GM18951 (cell line): Measurements from ENCODE around the gene CELF2.

Experiments used
- POLR2A ChIP-seq: IDR thresholded peaks from 4 replicates; pipeline ENCODE4 v1.6.1; 2011; ENCODE audit warnings: mild to moderate bottlenecking; ENCODE audit not compliant: insufficient read length, insufficient read depth; ENCODE audit errors: extremely low read depth
- in situ Hi-C: fragments of 300-500 bp; cut with MboI; formaldehyde crosslinking; loops from one replicate; pipeline ENCODE4 v1.12.0; 2022; ENCODE audit warnings: low sequenced_read_pairs, mixed read lengths, inconsistent platforms; ENCODE audit not compliant: unreplicated experiment

The CELF2 gene

DNA sequence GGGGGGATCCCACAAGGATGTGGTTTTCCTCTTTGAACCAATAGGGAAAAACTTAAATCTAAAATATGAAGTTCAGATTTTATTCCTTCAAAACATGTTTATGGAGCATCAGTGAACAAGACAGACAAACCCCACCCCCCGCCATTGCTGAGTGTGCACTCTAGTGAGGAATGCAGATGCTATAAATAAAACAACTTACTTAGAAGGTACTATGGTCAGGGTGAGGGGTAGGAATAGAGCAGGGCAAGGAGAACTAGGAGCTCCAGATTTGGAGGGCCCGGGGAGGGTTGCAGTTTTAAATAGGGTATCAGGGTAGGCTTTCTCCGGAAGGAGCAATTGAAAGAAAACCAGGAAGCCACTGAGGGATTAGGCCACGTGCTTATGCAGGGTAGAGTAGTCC is 47.9 kb downstream of the CELF2 start:
- TF ChIP-seq POLR2A = no peak
- in situ Hi-C loops = no loop called here

DNA sequence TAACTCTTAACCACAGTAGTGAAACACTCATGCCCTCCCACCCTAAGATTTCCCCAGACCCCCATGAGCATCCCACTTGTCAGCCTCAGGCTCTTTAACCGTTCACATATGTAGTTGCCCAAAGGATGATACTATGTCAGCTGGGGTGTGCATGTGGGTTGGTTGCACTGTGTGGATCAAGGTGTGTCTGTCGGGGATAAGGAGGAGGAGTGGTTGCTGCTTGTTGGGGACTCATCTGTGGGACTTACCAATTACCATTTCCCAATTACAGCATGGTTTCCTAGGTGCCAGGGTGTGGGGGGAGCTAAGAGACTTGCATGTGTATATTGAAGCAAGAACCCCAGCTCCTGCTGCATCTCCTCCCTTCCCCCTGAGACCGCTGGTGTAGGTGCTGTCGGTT is 48.8 kb downstream of the CELF2 start:
- TF ChIP-seq POLR2A = no peak
- in situ Hi-C loops = no loop called here

DNA sequence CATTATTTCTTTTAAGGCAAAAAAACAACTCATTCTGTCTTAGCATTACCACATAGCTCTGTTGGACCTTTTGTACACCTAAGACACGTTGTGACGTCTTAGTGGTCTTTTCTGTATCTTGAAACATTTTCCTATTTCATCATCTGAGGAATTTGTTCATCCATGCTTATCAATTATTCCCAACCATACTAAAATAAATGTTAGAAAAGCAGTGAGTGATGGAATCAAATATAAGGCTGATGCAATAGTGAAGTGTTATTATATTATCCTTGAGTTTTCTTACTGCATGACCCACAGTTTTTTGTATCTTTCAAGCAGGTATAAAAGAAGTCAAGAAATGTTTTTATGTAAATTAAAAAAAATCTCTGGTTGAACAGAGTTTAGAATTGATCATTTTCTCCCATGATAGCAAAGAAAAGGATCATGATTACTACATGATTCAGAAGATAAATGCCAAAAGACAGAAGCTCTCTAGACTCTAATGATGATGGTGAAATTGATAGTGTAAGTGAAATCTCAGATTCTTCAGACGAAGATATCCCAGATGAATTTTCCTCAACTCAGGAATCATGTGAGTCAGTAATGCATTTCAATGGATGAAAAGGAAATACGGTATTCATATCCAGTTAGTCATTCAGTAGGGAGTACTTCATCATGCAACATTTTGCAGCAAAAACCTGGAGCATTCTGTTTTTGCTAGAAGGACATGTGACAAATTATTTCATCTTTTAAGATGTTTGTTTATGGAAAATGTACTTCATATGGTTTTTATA is 51.4 kb downstream of the CELF2 start:
- TF ChIP-seq POLR2A = no peak
- in situ Hi-C loops = no loop called here

DNA sequence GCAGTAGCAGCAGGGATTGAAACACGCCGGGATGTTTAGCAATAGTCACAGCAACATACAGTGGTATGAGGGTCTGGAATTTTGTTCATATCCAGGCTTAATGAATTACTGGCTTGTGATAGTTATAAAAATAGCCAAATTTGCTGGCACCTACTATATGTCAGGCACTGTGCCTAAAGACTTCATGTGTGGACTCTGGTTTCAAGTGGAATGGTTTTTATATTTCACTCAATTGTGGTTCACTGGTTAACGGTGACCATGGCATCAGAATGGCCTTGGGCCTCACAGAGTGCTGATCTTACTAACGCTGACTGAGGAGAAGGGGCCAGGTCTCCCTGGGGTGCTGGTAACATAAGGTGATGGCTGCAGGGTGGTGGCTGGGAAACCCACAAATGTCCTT is 55.7 kb downstream of the CELF2 start:
- in situ Hi-C loops = no loop called here
- no peak for TF ChIP-seq POLR2A

DNA sequence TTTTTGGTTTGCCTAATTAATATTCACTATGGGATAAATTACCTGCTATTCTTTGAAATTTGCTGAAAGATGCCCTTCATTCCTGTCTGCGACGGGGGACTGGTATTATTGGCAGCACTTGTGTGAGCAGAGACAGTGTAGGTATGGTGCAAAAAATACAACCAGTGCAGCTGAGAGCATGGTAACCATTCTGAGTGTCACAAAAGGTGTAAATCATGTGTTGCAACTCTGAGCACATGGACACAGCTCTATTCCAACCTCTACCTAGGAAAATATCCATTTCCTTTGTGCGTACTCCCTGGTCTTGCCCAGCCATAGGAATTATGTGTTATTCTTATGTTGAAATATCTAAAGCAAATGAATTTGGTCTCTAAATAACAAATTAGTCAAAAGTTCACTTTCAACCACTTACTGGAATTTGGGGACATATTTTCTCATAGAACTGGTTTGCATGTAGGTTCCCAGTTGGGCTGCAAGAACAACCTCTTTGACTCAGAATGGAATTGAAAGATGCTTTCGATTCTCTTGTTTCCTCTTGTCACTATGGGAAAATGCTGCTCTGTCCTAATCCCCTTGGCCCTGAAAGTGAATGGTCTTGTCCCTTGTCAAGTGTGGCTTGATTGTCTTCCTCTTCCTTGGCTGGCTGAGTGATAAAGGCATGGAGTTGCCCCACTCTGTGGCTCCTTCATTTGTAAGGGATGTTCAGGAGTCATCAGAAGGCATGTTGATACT is 57.0 kb downstream of the CELF2 start:
- no peak for TF ChIP-seq POLR2A
- in situ Hi-C loops = no loop called here

DNA sequence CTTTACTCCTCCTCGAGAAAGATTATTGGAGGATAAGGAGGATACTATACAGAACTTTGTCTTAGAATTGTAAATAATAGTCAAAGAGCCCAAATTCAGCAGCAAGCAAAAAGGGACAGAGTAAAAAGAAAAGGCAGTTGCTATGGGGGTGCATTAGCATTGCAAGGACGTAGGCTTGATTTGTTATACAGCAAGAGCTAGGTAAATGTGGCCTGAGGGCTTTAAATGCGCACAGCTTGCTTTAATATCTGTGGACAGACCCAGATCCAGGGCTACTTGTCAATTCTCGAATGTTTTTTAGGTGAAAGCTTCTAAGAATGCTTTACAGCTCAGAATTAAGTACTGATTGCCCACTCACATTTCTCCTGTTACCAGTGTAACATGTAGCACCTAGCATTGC is 58.5 kb downstream of the CELF2 start:
- TF ChIP-seq POLR2A = no peak
- in situ Hi-C loops = no loop called here

DNA sequence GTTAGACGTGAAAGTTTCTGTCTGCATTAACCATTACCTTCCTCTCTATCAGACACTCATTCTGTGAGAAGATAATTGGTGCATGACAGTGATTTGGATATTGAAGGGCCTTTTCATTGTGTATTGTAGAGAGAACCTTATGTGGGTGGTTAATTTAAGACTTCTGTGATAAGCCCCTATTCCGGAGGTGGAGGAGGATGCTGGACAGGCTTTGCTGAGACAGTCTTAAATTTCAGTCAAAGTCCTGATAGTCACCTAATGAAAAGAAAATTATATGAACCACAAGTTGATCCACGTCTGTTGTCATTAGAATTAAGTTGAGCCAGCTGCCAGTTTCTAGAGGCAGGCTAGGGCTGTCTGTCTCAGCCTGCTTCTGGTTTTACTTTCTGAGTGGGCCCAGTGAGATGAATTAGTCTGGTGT is 62.9 kb downstream of the CELF2 start:
- TF ChIP-seq POLR2A = no peak
- in situ Hi-C loops = no loop called here

DNA sequence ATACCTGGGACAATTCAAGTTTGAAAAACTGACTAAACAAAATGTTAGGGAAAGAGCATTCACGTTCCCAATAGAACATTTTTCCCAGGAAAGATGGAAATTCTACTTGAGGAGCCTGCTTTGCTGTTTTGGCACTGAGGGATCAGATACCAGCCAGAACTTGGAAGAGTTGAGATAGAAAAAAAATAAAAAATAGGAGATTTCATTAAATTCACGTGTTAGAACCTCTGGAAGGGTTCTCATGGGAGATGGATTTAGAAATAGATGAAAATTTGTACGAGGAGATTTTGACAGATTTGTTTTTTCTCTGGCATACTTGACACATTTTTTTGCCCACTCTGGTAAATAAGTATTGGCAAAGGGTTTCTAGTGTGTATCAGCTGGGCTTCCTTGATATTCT is 63.7 kb downstream of the CELF2 start:
- TF ChIP-seq POLR2A = no peak
- in situ Hi-C loops = no loop called here

DNA sequence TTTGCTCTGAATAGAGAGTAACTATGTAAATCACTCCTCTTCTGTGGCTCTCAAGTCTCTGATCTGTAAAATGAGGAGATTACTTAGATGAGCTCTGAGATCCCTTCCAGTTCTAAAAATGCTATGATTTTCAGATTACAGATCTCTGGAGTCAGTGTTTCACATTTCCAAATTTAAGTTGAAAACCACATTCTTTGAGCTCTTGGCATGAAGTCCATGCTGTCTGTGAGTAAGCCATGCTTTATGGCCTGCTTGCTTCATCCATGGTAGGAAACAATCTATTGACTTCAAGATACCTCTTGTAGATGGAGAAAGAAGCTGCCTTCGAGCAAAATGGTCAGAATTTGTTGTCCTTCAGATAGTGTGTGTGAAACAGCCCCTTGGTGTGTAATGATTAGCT is 64.9 kb downstream of the CELF2 start:
- no peak for TF ChIP-seq POLR2A
- in situ Hi-C loops = no loop called here

DNA sequence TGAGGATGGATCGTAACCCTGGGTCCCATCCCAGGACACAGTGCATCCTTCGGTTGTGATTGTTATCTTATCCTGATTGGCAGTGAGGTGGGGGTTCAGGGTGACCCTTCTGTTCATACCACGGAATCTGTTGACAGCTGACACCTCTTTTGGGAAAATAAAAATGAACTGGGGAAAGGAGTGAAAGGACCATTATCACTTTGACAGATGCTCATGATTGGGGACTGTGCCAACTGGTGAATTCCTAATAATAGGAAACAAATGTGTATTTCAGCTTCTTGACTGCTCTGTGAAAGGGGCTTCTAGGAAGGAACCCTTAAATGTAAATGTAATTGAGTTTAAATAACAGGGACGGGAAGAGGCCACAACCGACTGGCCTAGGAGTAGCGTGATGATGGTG is 65.4 kb downstream of the CELF2 start:
- no peak for TF ChIP-seq POLR2A
- in situ Hi-C loops = no loop called here

DNA sequence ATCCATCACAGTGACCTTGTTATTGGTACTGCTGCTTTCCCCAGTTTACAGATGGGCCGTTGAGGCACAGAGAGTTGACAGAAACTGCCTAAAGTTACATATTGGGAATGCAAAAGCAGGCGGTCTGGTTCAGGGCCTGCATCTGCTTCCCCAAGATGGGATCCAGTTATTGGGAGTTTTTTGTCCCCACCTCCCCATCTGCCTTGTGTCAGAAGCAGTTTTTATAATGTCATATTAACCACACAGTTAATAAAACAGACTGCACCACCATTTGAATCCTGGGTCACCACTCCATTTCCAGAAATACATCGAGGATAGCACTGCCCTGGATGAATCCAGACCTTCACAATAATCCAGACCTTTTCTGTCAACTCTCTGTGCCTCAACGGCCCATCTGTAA is 67.9 kb downstream of the CELF2 start:
- in situ Hi-C loops = no loop called here
- TF ChIP-seq POLR2A = no peak

DNA sequence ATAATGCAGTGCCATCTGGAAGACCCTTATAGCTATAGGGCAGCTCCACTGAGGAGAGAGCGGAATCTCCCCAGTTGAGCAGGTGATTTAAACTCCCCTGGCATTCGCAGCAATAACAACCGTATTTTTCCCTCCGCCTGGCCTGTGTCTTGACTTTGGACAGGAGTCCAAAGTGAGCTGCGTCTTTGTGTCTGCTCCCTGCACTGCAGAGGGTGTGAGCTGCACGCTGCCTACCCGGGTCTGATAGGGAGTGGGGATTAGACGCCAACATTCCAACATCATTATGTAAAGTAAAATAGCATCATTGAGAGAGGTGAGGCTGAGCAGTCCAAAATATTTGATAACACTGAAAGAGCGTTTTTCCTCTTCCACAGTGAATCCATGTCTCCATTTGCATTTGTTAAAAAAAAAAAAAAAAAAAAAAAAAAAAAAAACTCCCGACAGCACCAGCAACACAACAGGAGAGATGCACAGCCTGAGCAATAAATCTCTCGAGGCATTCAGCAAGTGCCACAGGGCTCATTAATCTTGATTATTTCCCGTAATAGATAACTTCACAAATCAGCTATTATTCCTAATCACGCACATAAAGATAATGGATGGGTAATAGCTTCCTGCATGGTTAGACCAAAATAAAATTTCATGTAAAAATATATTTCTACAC is 68.6 kb downstream of the CELF2 start:
- in situ Hi-C loops = no loop called here
- no peak for TF ChIP-seq POLR2A

DNA sequence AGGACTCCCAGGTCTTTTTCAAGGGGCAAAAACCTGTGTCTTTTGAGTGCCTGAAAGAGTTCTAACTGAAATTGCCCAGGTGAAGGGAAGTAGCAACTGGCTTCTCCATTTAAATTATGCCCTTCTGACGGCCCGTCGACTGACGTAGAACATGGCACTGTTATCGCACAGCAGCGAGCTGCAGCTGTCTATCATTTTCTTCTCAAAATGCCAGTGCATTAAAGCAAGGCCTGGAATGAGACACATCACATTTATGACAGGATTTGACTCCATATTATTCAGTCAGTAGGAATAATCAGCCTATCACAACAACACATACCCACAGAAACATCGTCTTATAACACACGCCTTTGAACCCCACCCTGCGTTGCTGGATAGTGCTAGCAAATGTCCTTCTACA is 69.7 kb downstream of the CELF2 start:
- in situ Hi-C loops = no loop called here
- no peak for TF ChIP-seq POLR2A

DNA sequence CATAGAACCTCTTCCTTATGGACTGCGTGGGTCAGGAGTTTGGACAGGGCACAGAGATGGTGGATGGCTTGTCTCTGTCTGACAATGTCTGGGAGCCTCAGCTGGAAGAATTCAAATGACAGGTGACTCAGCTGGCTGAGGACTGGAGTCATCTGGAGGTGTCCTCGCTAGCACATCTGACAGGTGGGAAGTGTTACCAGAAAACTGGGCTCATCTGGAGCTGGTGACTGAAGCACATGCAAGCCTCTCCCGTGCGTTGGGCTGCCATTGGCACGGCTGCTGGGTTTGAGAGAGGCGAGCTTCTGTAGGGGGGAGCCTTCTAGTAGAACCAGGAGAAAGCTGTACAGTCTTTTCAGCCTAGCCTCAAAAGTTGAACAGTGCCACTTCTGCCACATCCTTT is 71.0 kb downstream of the CELF2 start:
- in situ Hi-C loops = no loop called here
- TF ChIP-seq POLR2A = no peak
